PC-3 (cell line): ENCODE data around the gene ADM2.

ENCODE experiments used
- CTCF ChIP-seq: fragments of 300-600 bp; sonication (generic); conservative IDR thresholded peaks from 2 replicates; pipeline ENCODE4 v1.5.1; 2017; ENCODE audit warnings: antibody characterized with exemption, low read depth, mild to moderate bottlenecking, low read length
- EZH2 ChIP-seq: fragments of 300-600 bp; sonication (generic); IDR thresholded peaks from one replicate; pipeline ENCODE4 v1.6.1; 2017; ENCODE audit warnings: antibody characterized with exemption, mild to moderate bottlenecking, low read length; ENCODE audit not compliant: unreplicated experiment
- EZH2phosphoT487 ChIP-seq: fragments of 300-600 bp; sonication (generic); IDR thresholded peaks from 2 replicates; pipeline ENCODE4 v1.6.1; 2018; ENCODE audit warnings: mild to moderate bottlenecking, antibody characterized with exemption, low read length, borderline replicate concordance

DNA sequence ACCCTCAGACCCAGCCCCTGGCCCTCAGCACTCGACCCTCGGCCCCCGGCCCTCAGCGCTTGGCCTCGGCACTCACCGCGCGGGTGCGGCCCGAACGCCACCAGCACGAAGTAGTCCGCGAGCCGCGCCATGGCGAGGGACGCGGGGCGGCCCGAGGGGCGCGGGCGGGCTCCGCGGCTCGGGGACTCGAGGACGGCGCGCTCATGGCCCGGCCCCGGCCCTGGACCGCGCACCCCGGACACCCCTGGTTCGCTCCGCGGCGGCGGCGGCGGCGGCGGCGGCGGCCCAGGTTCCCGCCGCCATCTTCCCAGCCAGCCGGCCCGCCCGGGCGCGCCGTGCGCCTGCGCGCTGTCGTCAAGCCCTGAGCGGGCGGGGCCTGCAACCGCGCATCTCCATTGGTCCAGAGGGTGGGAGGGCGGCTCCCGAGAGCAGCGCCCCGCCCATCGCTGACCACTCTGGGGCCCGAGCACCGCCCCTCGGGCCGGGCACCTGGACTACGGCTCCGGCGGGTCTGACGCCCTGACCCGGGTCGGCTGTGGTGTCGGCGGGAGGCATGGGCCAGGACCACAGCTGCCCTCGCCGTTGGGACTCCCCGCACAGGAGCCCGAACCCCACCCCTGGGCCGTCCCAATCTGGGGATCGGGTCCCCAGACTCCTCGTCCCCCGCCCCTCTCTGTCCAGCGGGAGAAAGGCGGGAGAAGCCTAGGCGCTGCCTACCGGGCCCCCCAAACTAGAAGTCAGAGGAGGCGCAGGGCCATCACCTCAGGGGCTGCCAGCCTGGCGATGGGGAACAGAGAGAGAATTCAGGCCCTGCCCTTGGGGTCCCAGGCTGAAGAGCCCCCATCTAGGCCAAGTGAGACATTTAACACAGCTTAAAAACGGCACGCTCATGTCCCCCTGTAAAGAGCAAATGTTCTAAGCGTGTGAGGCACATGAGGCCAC, 6.4 kb upstream of the ADM2 start, which contains the start of gene SBF1:
- TF ChIP-seq CTCF (no peak), EZH2phosphoT487 (no peak), EZH2 (no peak)
